Posterior vena cava (tissue), 2 donors: Measurements from ENCODE around the gene TXNDC8. TPM values are rescaled to one million over a fixed set of nuclear protein-coding genes. Genes with fewer than 3 reads are reported as not detected.

Experiments
- DNase-seq: peaks from one replicate; pipeline ENCODE4 v3.0.0-alpha.2; 2020; ENCODE audit warnings: low spot score
- intact Hi-C, 2 donors: fragments of 100-400 bp; cut with DNase I; formaldehyde crosslinking; loops; one replicate each; pipeline versions ENCODE4 v1.14.1 to v1.14.2; 2022 to 2023
- total RNA-seq, 2 donors: library from RNA; stranded (reverse); fragmentation: NEBNext Ultra II Directional; extraction: Animal tissue kit (Norgen Biotek cat#: 25700); gene quantifications; one replicate each; pipeline ENCODE4 v1.2.1, GENCODE V29; 2021
- donor health status: DM: yes; HTN: yes; CAD: no.
- donor health status: DM: yes; HTN: yes; CAD: no.

The TXNDC8 gene
- total RNA-seq, 2 donors from 2014 or later = not detected

- intact Hi-C loops = no loop called here
- DNase-seq = peak; percentile 87
Observed at GRCh38 chr9:110255463-110256379, 81.9 kb downstream of the TXNDC8 start.

GRCh38 chr9:110255034-110255462 lies 82.6 kb downstream of the TXNDC8 start:
- DNase-seq = no peak
- intact Hi-C loops = no loop called here

- intact Hi-C loops = no loop called here
- no peak for DNase-seq
Observed at GRCh38 chr9:110254500-110254899, 83.2 kb downstream of the TXNDC8 start.

Other genes starting within 250 kb of the TXNDC8 start
- not detected for gene C9orf152, start 129.7 kb downstream of the TXNDC8 start, total RNA-seq
- 100 to 1,000 TPM; 132 to 212 TPM for gene TXN, start 81.4 kb downstream of the TXNDC8 start, total RNA-seq
- gene SVEP1, start 241.9 kb upstream of the TXNDC8 start, total RNA-seq = 100 to 1,000 TPM in 1 of 2 donors, 10 to 100 TPM in 1; 97.9 to 113 TPM